Pancreas (tissue), 10 donors: ENCODE results near the gene NRIP2. TPM values are rescaled to one million over a fixed set of nuclear protein-coding genes. Genes with fewer than 3 reads are reported as not detected.
A peak's percentile ranks its signal among the peaks of the same experiment; 100 is the strongest.

ENCODE experiments used
- ATAC-seq, 4 donors: fragments of 200-7000 bp; cut with Tn5 transposase; one replicate each; pipeline versions ENCODE4 v1.8.0 to v1.9.1; 2020; ENCODE audit warnings: mild to moderate bottlenecking in 4 of 4, moderate library complexity in 4 of 4
- DNase-seq, 6 donors: peaks; one replicate each; pipeline ENCODE4 v3.0.0-alpha.2; 2020
- FAIRE-seq: peaks from 2 replicates; lab custom pipeline; 2012; peaks lifted over from hg19 to GRCh38; lab: Jason Lieb, UNC
- H3K27ac ChIP-seq, 4 donors: fragments of 200-600 bp; sonication (generic); 1 replicate in 3 of 4; 2 replicates in 1 of 4; pipeline versions ENCODE4 v1.5.0 to v1.8.0; 2020
- H3K27me3 ChIP-seq, 4 donors: fragments of 200-600 bp; one replicate each; pipeline ENCODE4 v1.8.0; 2021
- H3K36me3 ChIP-seq, 3 donors: fragments of 200-600 bp; sonication (generic) in 1 of 3; one replicate each; pipeline versions ENCODE4 v1.5.0 to v1.8.0; 2020 to 2021
- H3K4me1 ChIP-seq, 3 donors: fragments of 200-600 bp; one replicate each; pipeline ENCODE4 v1.8.0; 2021
- H3K4me3 ChIP-seq, 4 donors: fragments of 200-600 bp; sonication (generic) in 2 of 4; one replicate each; pipeline versions ENCODE4 v1.5.0 to v1.8.0; 2020 to 2021
- H3K9me3 ChIP-seq, 4 donors: fragments of 200-600 bp; one replicate each; pipeline ENCODE4 v1.8.0; 2021
- CTCF ChIP-seq, 4 donors: fragments of 200-600 bp; sonication (generic) in 3 of 4; IDR thresholded peaks; one replicate each; pipeline versions ENCODE4 v1.5.0 to v1.8.0; 2021; ENCODE audit warnings: antibody characterized with exemption in 4 of 4
- WGBS, 2 donors: extraction: QIAGEN DNeasy Blood & Tissue Kit; methylation state at CpG; one replicate each; pipeline ENCODE4 v1.1.7; 2013; 5-methylcytosine and 5-hydroxymethylcytosine counted together
- intact Hi-C, 3 donors: fragments of 100-400 bp; cut with DNase I; formaldehyde crosslinking; loops; one replicate each; pipeline versions ENCODE4 v1.11.1 to v1.14.2; 2022
- polyA plus RNA-seq, 2 donors: library from polyadenylated mRNA; stranded (reverse); fragments of 200-250 nt; gene quantifications; one replicate each; pipeline ENCODE4 v1.2.3, GENCODE V29; 2013
- total RNA-seq, 6 donors: library from RNA; stranded (reverse); fragmentation: NEBNext Ultra II Directional in 4 of 6; extraction: Animal tissue kit (Norgen Biotek cat#: 25700) in 4 of 6; gene quantifications; one replicate each; pipeline versions ENCODE4 v1.2.1 to v1.2.4, GENCODE V29; 2021 to 2023
- donor health status: healthy with polysubstance abuse.
- donor health status: DM: no; HTN: no; CAD: no; lungs with moderate emphysema.
- donor health status: DM: no; HTN: no; CAD: no.
- donor health status: control.
- donor health status: control.
- donor health status: Bipolar disorder and iron deficiency.
- donor health status: DM: yes; HTN: yes; CAD: no.
- donor health status: DM: no; HTN: no; CAD: no.
- donor health status: DM: no; HTN: no; CAD: no.
- donor health status: DM: yes; HTN: yes; CAD: no.

The NRIP2 gene
- total and polyA plus RNA-seq, 8 donors: 0.13 to 1.2 (median 0.56) TPM

GRCh38 chr12:2785017-2785416 lies 49.8 kb downstream of the NRIP2 start:
- FAIRE-seq: no peak
- Histone ChIP-seq H3K4me1 (peaks cover 0 to 3% (median 0%) of the 10 kb centered on the region in 3 donors), H3K4me3 (no peak overlapping the region), H3K27me3 (no peaks in the 10 kb centered on the region), H3K36me3 (no peaks in the 10 kb centered on the region), H3K9me3 (no peaks in the 10 kb centered on the region), H3K27ac (no peak overlapping the region)
- WGBS, 2 donors: 42 to 44% methylated on average over 5 of the region's 5 CpGs
- ATAC-seq: no peak
- TF ChIP-seq CTCF (IDR thresholded peaks at IDR 0.05): no peak
- DNase-seq: no peak
- intact Hi-C loops: loop anchor here in 1 of 3 donors (2.0 kb wide), 1 partner anchor 46 kb away; no protein-coding TSS in a partner anchor

- intact Hi-C loops: loop anchor here in 1 of 3 donors (2.0 kb wide), 1 partner anchor 45 kb away; no protein-coding TSS in a partner anchor
- ATAC-seq: peak; percentile 93 to 99 (median 98)
- Histone ChIP-seq H3K4me3 (peak overlapping the region in 2 of 4 donors; percentile 14 to 31), H3K9me3 (no peaks in the 10 kb centered on the region), H3K4me1 (peaks cover 0 to 3% (median 0%) of the 10 kb centered on the region in 3 donors), H3K36me3 (no peaks in the 10 kb centered on the region), H3K27me3 (no peaks in the 10 kb centered on the region), H3K27ac (no peak overlapping the region)
- TF ChIP-seq CTCF (IDR thresholded peaks at IDR 0.05): peak; percentile 79 to 90 (median 86)
- peak; percentile 48 to 83 (median 70) for DNase-seq
- FAIRE-seq: no peak
- WGBS, 2 donors: 12 to 13% methylated on average over 25 of the region's 25 CpGs
These were observed 50.8 kb downstream of the NRIP2 start for GRCh38 chr12:2783936-2784600.

GRCh38 chr12:2779281-2779680 lies 55.6 kb downstream of the NRIP2 start:
- H3K27ac ChIP-seq: no peak overlapping the region
- no peaks in the 10 kb centered on the region for H3K36me3 ChIP-seq
- H3K9me3 ChIP-seq: no peaks in the 10 kb centered on the region
- no peak for FAIRE-seq
- intact Hi-C loops: loop anchor here in 1 of 3 donors (5.0 kb wide), 1 partner anchor 42 kb away; no protein-coding TSS in a partner anchor
- 84 to 86% methylated on average over 4 of the region's 4 CpGs for WGBS, 2 donors
- no peak for ATAC-seq
- no peak for DNase-seq
- TF ChIP-seq CTCF (IDR thresholded peaks at IDR 0.05): no peak
- peaks cover 6 to 16% (median 14%) of the 10 kb centered on the region in 3 donors for H3K4me1 ChIP-seq
- no peak overlapping the region for H3K4me3 ChIP-seq
- H3K27me3 ChIP-seq: no peaks in the 10 kb centered on the region

- H3K36me3 ChIP-seq: no peaks in the 10 kb centered on the region
- no peak for TF ChIP-seq CTCF (IDR thresholded peaks at IDR 0.05)
- no peaks in the 10 kb centered on the region for H3K9me3 ChIP-seq
- peaks cover 6 to 16% (median 11%) of the 10 kb centered on the region in 3 donors for H3K4me1 ChIP-seq
- FAIRE-seq (no peak), DNase-seq (no peak), ATAC-seq (no peak)
- H3K4me3 ChIP-seq: no peak overlapping the region
- intact Hi-C loops: loop anchor here in 1 of 3 donors (5.0 kb wide), 1 partner anchor 39 kb away; no protein-coding TSS in a partner anchor
- no peak overlapping the region for H3K27ac ChIP-seq
- no peaks in the 10 kb centered on the region for H3K27me3 ChIP-seq
- WGBS, 2 donors: 88 to 90% methylated on average over 20 of the region's 20 CpGs
These were observed 58.6 kb downstream of the NRIP2 start for GRCh38 chr12:2776129-2776806.
